Thoracic aorta (tissue), 2 donors: ENCODE data around the gene HPS3. TPM values are rescaled to one million over a fixed set of nuclear protein-coding genes. Genes with fewer than 3 reads are reported as not detected.
"Not testable (repeated sequence)": the region's sequence is repeated elsewhere in the genome, so short reads cannot be mapped to it uniquely, and the experiment has no call there.

Experiments
- ATAC-seq: fragments of 150-250 bp; one replicate; pipeline ENCODE4 v1.8.0; 2017; ENCODE audit warnings: low read depth; ENCODE audit not compliant: insufficient number of reproducible peaks, low FRiP score
- DNase-seq: peaks from one replicate; pipeline ENCODE4 v3.0.0-alpha.2; 2020; ENCODE audit warnings: low spot score
- H3K27ac ChIP-seq, 2 donors: fragments of 200-600 bp; sonication (generic); 1 replicate in 1 of 2; 2 replicates in 1 of 2; pipeline ENCODE4 v1.5.1; 2016; ENCODE audit warnings: mild to moderate bottlenecking in 2 of 2, moderate library complexity in 2 of 2
- H3K27me3 ChIP-seq: fragments of 200-600 bp; sonication (generic); replicated peaks from 2 replicates; pipeline ENCODE4 v1.6.0; 2016; ENCODE audit warnings: mild to moderate bottlenecking; ENCODE audit not compliant: insufficient read depth
- H3K36me3 ChIP-seq: fragments of 200-600 bp; sonication (generic); one replicate; pipeline ENCODE4 v1.5.1; 2016
- H3K4me1 ChIP-seq, 2 donors: fragments of 200-600 bp; sonication (generic); 1 replicate in 1 of 2; 2 replicates in 1 of 2; pipeline versions ENCODE4 v1.5.1 to v1.6.0; 2016; ENCODE audit warnings: low read depth in 2 of 2, mild to moderate bottlenecking in 1 of 2; ENCODE audit not compliant: control insufficient read depth in 1 of 2
- H3K4me3 ChIP-seq: fragments of 200-600 bp; sonication (generic); 2 replicates; pipeline ENCODE4 v1.5.1; 2016; ENCODE audit warnings: mild to moderate bottlenecking
- H3K9me3 ChIP-seq: fragments of 200-600 bp; sonication (generic); 2 replicates; pipeline ENCODE4 v1.5.1; 2016
- CTCF ChIP-seq: fragments of 200-600 bp; sonication (generic); IDR thresholded peaks from one replicate; pipeline ENCODE4 v1.5.1; 2019; ENCODE audit warnings: antibody characterized with exemption
- total RNA-seq, 2 donors: library from RNA; depleted of rRNA; stranded (reverse); fragments of >200 nt; gene quantifications; one replicate each; pipeline versions ENCODE4 v1.1.0 to v1.2.3, GENCODE V29; 2016

Gene HPS3
- total RNA-seq, 2 donors from 2014 or later = 21.3 to 22.9 TPM

- Histone ChIP-seq H3K27me3 (no peaks in the 10 kb centered on the region), H3K4me1 (peaks cover 0 to 7% of the 10 kb centered on the region in 2 donors), H3K4me3 (no peak overlapping the region), H3K9me3 (no peaks in the 10 kb centered on the region), H3K27ac (no peak overlapping the region), H3K36me3 (no peaks in the 10 kb centered on the region)
- no peak for TF ChIP-seq CTCF
- DNase-seq (no peak), ATAC-seq (no peak)
These were observed 85.3 kb downstream of the HPS3 start for GRCh38 chr3:149214702-149215101.

GRCh38 chr3:149215515-149215914 lies 86.1 kb downstream of the HPS3 start:
- no peaks in the 10 kb centered on the region for H3K36me3 ChIP-seq
- ATAC-seq (no peak), DNase-seq (no peak)
- no peak for TF ChIP-seq CTCF
- no peaks in the 10 kb centered on the region for H3K27me3 ChIP-seq
- no peaks in the 10 kb centered on the region for H3K9me3 ChIP-seq
- no peak overlapping the region for H3K4me3 ChIP-seq
- H3K4me1 ChIP-seq = peaks cover 0 to 7% of the 10 kb centered on the region in 2 donors
- no peak overlapping the region for H3K27ac ChIP-seq

- Histone ChIP-seq H3K9me3 (no peaks in the 10 kb centered on the region), H3K4me1 (peaks cover 0 to 7% of the 10 kb centered on the region in 2 donors), H3K36me3 (no peaks in the 10 kb centered on the region), H3K27me3 (no peaks in the 10 kb centered on the region), H3K4me3 (no peak overlapping the region), H3K27ac (no peak overlapping the region)
- no peak for TF ChIP-seq CTCF
- ATAC-seq (no peak), DNase-seq (no peak)
These were observed 86.9 kb downstream of the HPS3 start for GRCh38 chr3:149216193-149216869.

- Histone ChIP-seq H3K9me3 (no peaks in the 10 kb centered on the region), H3K4me1 (peaks cover 0 to 13% of the 10 kb centered on the region in 2 donors), H3K4me3 (no peak overlapping the region), H3K36me3 (no peaks in the 10 kb centered on the region), H3K27ac (no peak overlapping the region), H3K27me3 (no peaks in the 10 kb centered on the region)
- no peak for TF ChIP-seq CTCF
- DNase-seq (no peak), ATAC-seq (no peak)
These were observed 87.9 kb downstream of the HPS3 start for GRCh38 chr3:149217347-149217746.

GRCh38 chr3:149219380-149220121 lies 90.1 kb downstream of the HPS3 start:
- ATAC-seq, H3K36me3 ChIP-seq, DNase-seq, H3K9me3 ChIP-seq, H3K27me3 ChIP-seq, H3K27ac ChIP-seq: not testable (repeated sequence)
- Histone ChIP-seq H3K4me1 (peaks cover 5 to 17% of the 10 kb centered on the region in 2 donors), H3K4me3 (peak overlapping the region; percentile 31)
